H1 (cell line): ENCODE results near the gene PTGDS. TPM values are rescaled to one million over a fixed set of nuclear protein-coding genes. Genes with fewer than 3 reads are reported as not detected.

ENCODE experiments used
- CTCF ChIA-PET: fragments of 300-600 bp; sonication (Branson Sonifier 250); formaldehyde crosslinking; loops from one replicate; lab custom pipeline; 2021; ENCODE audit not compliant: partially characterized antibody; lab: Charles Lee
- POLR2A ChIA-PET: fragments of 300-600 bp; sonication (Branson Sonifier 250); formaldehyde crosslinking; loops from one replicate; lab custom pipeline; 2021; ENCODE audit warnings: inconsistent platforms; ENCODE audit not compliant: partially characterized antibody; lab: Charles Lee
- DNase-seq, 2 experiments: peaks; one replicate each; pipeline versions ENCODE4 v3.0.0 to v3.0.0-alpha.2; 2010 to 2022; ENCODE audit warnings: low spot score in 2 of 2, low read depth in 1 of 2, mixed read lengths in 1 of 2
- FAIRE-seq: peaks from 2 replicates; lab custom pipeline; 2011; peaks lifted over from hg19 to GRCh38; lab: Jason Lieb, UNC
- H2AFZ ChIP-seq: 2 replicates; pipeline ENCODE4 v1.8.1; 2012; ENCODE audit warnings: low read length, inconsistent platforms
- H2AK5ac ChIP-seq: 2 replicates; pipeline ENCODE4 v1.6.1; 2013; ENCODE audit warnings: low read depth, low read length
- H2BK120ac ChIP-seq: replicated peaks from 2 replicates; pipeline ENCODE3; 2013; ENCODE audit warnings: low read depth, low read length, inconsistent platforms
- H2BK12ac ChIP-seq: 2 replicates; pipeline ENCODE4 v1.6.1; 2013; ENCODE audit warnings: low read depth, low read length
- H2BK15ac ChIP-seq: 2 replicates; pipeline ENCODE4 v1.6.1; 2013; ENCODE audit warnings: low read length
- H2BK20ac ChIP-seq: 2 replicates; pipeline ENCODE4 v1.6.1; 2013; ENCODE audit warnings: low read length
- H2BK5ac ChIP-seq: 2 replicates; pipeline ENCODE4 v1.6.1; 2013; ENCODE audit warnings: low read depth, low read length
- H3K14ac ChIP-seq: 2 replicates; pipeline ENCODE4 v1.6.1; 2013; ENCODE audit warnings: inconsistent platforms; ENCODE audit not compliant: insufficient read length
- H3K18ac ChIP-seq: 2 replicates; pipeline ENCODE4 v1.6.1; 2013; ENCODE audit warnings: low read length; ENCODE audit errors: extremely low read depth
- H3K23ac ChIP-seq: 2 replicates; pipeline ENCODE4 v1.6.1; 2013; ENCODE audit warnings: inconsistent platforms; ENCODE audit not compliant: insufficient read length
- H3K23me2 ChIP-seq: 2 replicates; pipeline ENCODE4 v1.6.1; 2013; ENCODE audit warnings: low read depth, low read length
- H3K27ac ChIP-seq: 2 replicates; pipeline ENCODE4 v1.6.1; 2011; ENCODE audit warnings: low read depth, low read length, inconsistent platforms
- H3K27me3 ChIP-seq, 4 experiments: replicated peaks in 1 of 4; 1 replicate in 1 of 4; 2 replicates in 3 of 4; pipeline versions ENCODE4 v1.6.1 to v1.8.1; 2011 to 2013; ENCODE audit warnings: low read length in 3 of 4, mild to moderate bottlenecking in 3 of 4, inconsistent platforms in 2 of 4, mixed read lengths in 2 of 4, moderate library complexity in 1 of 4; ENCODE audit not compliant: control insufficient read depth in 3 of 4, insufficient read depth in 3 of 4; ENCODE audit errors: extremely low read depth in 1 of 4
- H3K36me3 ChIP-seq, 4 experiments: 2 replicates each; pipeline versions ENCODE4 v1.6.1 to v1.8.1; 2011 to 2013; ENCODE audit warnings: mild to moderate bottlenecking in 4 of 4, low read length in 3 of 4, moderate library complexity in 2 of 4, control low read depth in 1 of 4, inconsistent platforms in 1 of 4; ENCODE audit not compliant: insufficient read depth in 4 of 4, control insufficient read depth in 2 of 4
- H3K4ac ChIP-seq: replicated peaks from 2 replicates; pipeline ENCODE3; 2013; ENCODE audit warnings: low read length, low read depth, mixed read lengths, inconsistent platforms; ENCODE audit not compliant: insufficient read length
- H3K4me1 ChIP-seq, 4 experiments: replicated peaks in 1 of 4; 1 replicate in 1 of 4; 2 replicates in 3 of 4; pipeline versions ENCODE4 v1.6.1 to v1.8.1; 2011 to 2013; ENCODE audit warnings: low read length in 3 of 4, inconsistent platforms in 2 of 4, mixed read lengths in 1 of 4; ENCODE audit not compliant: insufficient read depth in 4 of 4, control insufficient read depth in 3 of 4
- H3K4me2 ChIP-seq, 2 experiments: 2 replicates each; pipeline versions ENCODE4 v1.6.1 to v1.8.1; 2011 to 2013; ENCODE audit warnings: low read depth in 2 of 2, low read length in 2 of 2, control low read depth in 1 of 2, inconsistent platforms in 1 of 2, mild to moderate bottlenecking in 1 of 2; ENCODE audit not compliant: insufficient read depth in 1 of 2
- H3K4me3 ChIP-seq, 4 experiments: fragments of 200-600, 300-600 bp in 1 of 4; sonication (generic), shearing (Covaris generic), sonication (Bioruptor Twin) in 1 of 4; 2 replicates each; pipeline versions ENCODE4 v1.5.1 to v1.8.1; 2011 to 2016; ENCODE audit warnings: low read length in 4 of 4, low read depth in 3 of 4, control low read depth in 2 of 4, inconsistent platforms in 2 of 4, mild to moderate bottlenecking in 2 of 4, mixed read lengths in 1 of 4, moderate library complexity in 1 of 4; ENCODE audit not compliant: insufficient read depth in 2 of 4; ENCODE audit errors: extremely low read depth in 1 of 4
- H3K56ac ChIP-seq: replicated peaks from 2 replicates; pipeline ENCODE3; 2013; ENCODE audit warnings: low read depth, mild to moderate bottlenecking, mixed read lengths, low read length, inconsistent platforms; ENCODE audit not compliant: insufficient read length
- H3K79me1 ChIP-seq: 2 replicates; pipeline ENCODE4 v1.6.1; 2013; ENCODE audit warnings: low read depth, low read length, control low read depth
- H3K79me2 ChIP-seq, 2 experiments: 2 replicates each; pipeline versions ENCODE4 v1.6.1 to v1.8.1; 2012 to 2013; ENCODE audit warnings: low read length in 2 of 2, mild to moderate bottlenecking in 2 of 2, inconsistent platforms in 1 of 2; ENCODE audit not compliant: insufficient read depth in 2 of 2, control insufficient read depth in 1 of 2
- H3K9ac ChIP-seq, 4 experiments: replicated peaks in 1 of 4; 1 replicate in 1 of 4; 2 replicates in 3 of 4; pipeline versions ENCODE4 v1.6.1 to v1.8.1; 2011 to 2013; ENCODE audit warnings: low read depth in 3 of 4, low read length in 3 of 4, control low read depth in 2 of 4, mild to moderate bottlenecking in 2 of 4, moderate library complexity in 2 of 4, inconsistent platforms in 1 of 4; ENCODE audit errors: extremely low read depth in 1 of 4
- H3K9me3 ChIP-seq, 2 experiments: 2 replicates each; pipeline versions ENCODE4 v1.6.1 to v1.8.1; 2012 to 2013; ENCODE audit warnings: mild to moderate bottlenecking in 2 of 2, moderate library complexity in 2 of 2, control low read depth in 1 of 2, inconsistent platforms in 1 of 2, low read depth in 1 of 2, low read length in 1 of 2, mixed read lengths in 1 of 2; ENCODE audit not compliant: insufficient read depth in 2 of 2
- H4K20me1 ChIP-seq, 2 experiments: replicated peaks in 1 of 2; 2 replicates each; pipeline versions ENCODE3 to v1.8.1; 2011 to 2013; ENCODE audit warnings: inconsistent platforms in 2 of 2, low read length in 2 of 2, mild to moderate bottlenecking in 1 of 2; ENCODE audit not compliant: insufficient read depth in 2 of 2, control insufficient read depth in 1 of 2
- H4K5ac ChIP-seq: 2 replicates; pipeline ENCODE4 v1.6.1; 2013; ENCODE audit warnings: low read length, low read depth, mixed read lengths, inconsistent platforms; ENCODE audit not compliant: insufficient read length
- H4K8ac ChIP-seq: 2 replicates; pipeline ENCODE4 v1.8.0; 2013; ENCODE audit warnings: mild to moderate bottlenecking, moderate library complexity, low read length, inconsistent platforms; ENCODE audit not compliant: insufficient read depth; ENCODE audit errors: extremely low read depth
- H4K91ac ChIP-seq: replicated peaks from 2 replicates; pipeline ENCODE3; 2013; ENCODE audit warnings: low read length, mixed read lengths, inconsistent platforms; ENCODE audit not compliant: insufficient read length
- ASH2L ChIP-seq: fragments of 200-600, 300-600 bp; sonication (generic); IDR thresholded peaks from one replicate; pipeline ENCODE4 v1.7.1; 2017; ENCODE audit warnings: low read length
- BACH1 ChIP-seq: IDR thresholded peaks from 2 replicates; pipeline ENCODE4 v1.6.1; 2012; ENCODE audit warnings: low read length, improper control_type of control experiment
- BRCA1 ChIP-seq: IDR thresholded peaks from 2 replicates; pipeline ENCODE4 v1.6.1; 2012; ENCODE audit warnings: low read depth, low read length, improper control_type of control experiment
- CBX8 ChIP-seq: fragments of 300-800, 300-1000 bp; sonication (generic); IDR thresholded peaks from 2 replicates; pipeline ENCODE4 v1.7.1; 2016; ENCODE audit warnings: low read depth, low read length, borderline replicate concordance
- CTBP2 ChIP-seq: IDR thresholded peaks from 2 replicates; pipeline ENCODE4 v1.7.0; 2011; ENCODE audit warnings: borderline replicate concordance, mild to moderate bottlenecking, moderate library complexity, mixed read lengths, low read length; ENCODE audit not compliant: insufficient read depth, insufficient read length
- JUN ChIP-seq: IDR thresholded peaks from 2 replicates; pipeline ENCODE4 v1.6.1; 2011; ENCODE audit warnings: low read depth, mild to moderate bottlenecking, improper control_type of control experiment, low read length
- JUND ChIP-seq: IDR thresholded peaks from 2 replicates; pipeline ENCODE4 v1.6.1; 2011; ENCODE audit warnings: mild to moderate bottlenecking, improper control_type of control experiment, low read length
- KDM1A ChIP-seq: fragments of 200-600, 300-600 bp; sonication (generic); IDR thresholded peaks from 2 replicates; pipeline ENCODE4 v1.7.1; 2016; ENCODE audit warnings: mild to moderate bottlenecking, low read length, borderline replicate concordance
- RXRA ChIP-seq: IDR thresholded peaks from 2 replicates; pipeline ENCODE4 v1.6.1; 2011; ENCODE audit warnings: low read depth, mild to moderate bottlenecking, low read length, moderate library complexity; ENCODE audit not compliant: insufficient read depth
- SAP30 ChIP-seq: fragments of 300-600 bp; sonication (generic); IDR thresholded peaks from 2 replicates; pipeline ENCODE4 v1.7.1; 2012; ENCODE audit warnings: low read length, moderate library complexity, mild to moderate bottlenecking, inconsistent platforms; ENCODE audit not compliant: insufficient read depth, insufficient replicate concordance
- SIRT6 ChIP-seq: IDR thresholded peaks from one replicate; pipeline ENCODE4 v1.7.1; 2012; ENCODE audit warnings: low read length, inconsistent platforms
- SIX5 ChIP-seq: IDR thresholded peaks from 2 replicates; pipeline ENCODE4 v1.6.1; 2011; ENCODE audit warnings: mild to moderate bottlenecking, low read depth, low read length
- TBP ChIP-seq: IDR thresholded peaks from 2 replicates; pipeline ENCODE4 v1.6.1; 2011; ENCODE audit warnings: low read depth, low read length, improper control_type of control experiment
- WGBS, 2 experiments: shearing (Covaris generic) in 1 of 2; methylation state at CpG; one replicate each; pipeline versions ENCODE4 v1.1.6 to v1.1.7; 2013 to 2015; ENCODE audit warnings: low lambda C conversion rate in 2 of 2, mixed read lengths in 2 of 2, inconsistent platforms in 1 of 2, low coverage in 1 of 2, missing lambda C conversion rate in 1 of 2; ENCODE audit not compliant: insufficient replicate concordance in 2 of 2, insufficient coverage in 1 of 2, insufficient read length in 1 of 2; ENCODE audit errors: extremely low coverage in 1 of 2, missing lambda C conversion rate in 1 of 2; 5-methylcytosine and 5-hydroxymethylcytosine counted together
- polyA plus RNA-seq, 7 experiments: library from polyadenylated mRNA; depleted of rRNA in 3 of 7; stranded (reverse) in 5 of 7; unstranded in 2 of 7; fragments of >200 nt in 5 of 7; fragments of 200-250 nt in 2 of 7; gene quantifications; 1 replicate in 5 of 7; 2 replicates in 1 of 7; 4 replicates in 1 of 7; pipeline versions ENCODE4 v1.2.1 to v1.2.3, GENCODE V29; 2011 to 2013; ENCODE audit warnings: missing spikeins in 2 of 7, mixed read lengths in 2 of 7
- total RNA-seq: library from RNA; stranded (reverse); fragmentation: NEBNext Ultra II Directional; extraction: Animal tissue kit (Norgen Biotek cat#: 25700); gene quantifications from 2 replicates; pipeline ENCODE4 v1.2.1, GENCODE V29; 2021

PTGDS gene
- total and polyA plus RNA-seq, 2 of the 8 experiments (the other 6 are each of a cell fraction or from before 2014, with no cell fraction given): 1.7 to 2.3 TPM

- Histone ChIP-seq H4K8ac (no peak overlapping the region), H2BK12ac (no peak overlapping the region), H3K79me2 (no peaks in the 10 kb centered on the region; a peak in 1 of 4 replicates), H2AFZ (no peak overlapping the region), H2BK5ac (no peak overlapping the region), H3K4me3 (no peak overlapping the region), H3K27ac (no peak overlapping the region), H3K56ac (no peak overlapping the region), H3K23me2 (no peaks in the 10 kb centered on the region), H3K4ac (no peak overlapping the region), H3K27me3 (no peaks in the 10 kb centered on the region), H3K36me3 (peaks cover 10 to 21% (median 11%) of the 10 kb centered on the region in 4 experiments; a peak in 7 of 8 replicates), H4K5ac (no peak overlapping the region), H3K79me1 (no peaks in the 10 kb centered on the region; the same call in none of the 2 replicates), H3K4me1 (peaks cover 0 to 6% (median 0%) of the 10 kb centered on the region in 4 experiments; a peak in 2 of 7 replicates), H3K4me2 (no peak overlapping the region), H2AK5ac (no peak overlapping the region), H2BK120ac (no peak overlapping the region), H3K9ac (no peak overlapping the region), H3K9me3 (no peaks in the 10 kb centered on the region; a peak in 1 of 4 replicates), H4K91ac (no peak overlapping the region), H3K18ac (no peak overlapping the region), H3K23ac (no peak overlapping the region), H2BK15ac (no peak overlapping the region), H4K20me1 (peaks cover 2 to 22% of the 10 kb centered on the region in 2 experiments), H2BK20ac (no peak overlapping the region), H3K14ac (no peak overlapping the region)
- POLR2A ChIA-PET: interaction anchor here (1.2 to 2.1 kb wide), 2 partner anchors 29 to 48 kb away, joined by 3 to 4 read pairs; no protein-coding TSS in a partner anchor
- no peak for FAIRE-seq
- no peak for DNase-seq
- CTCF ChIA-PET: interaction anchor here (0.6 to 2.2 kb wide), 7 partner anchors 10 to 957 kb away, joined by 3 to 6 read pairs (median 4); no protein-coding TSS in a partner anchor
- 95% methylated on average over 8 of the region's 8 CpGs; no CpG with 5 or more reads in 1 of the 2 experiments for WGBS, 2 experiments
- no peak for TF ChIP-seq BACH1
- TF ChIP-seq CTBP2: no peak
- no peak for TF ChIP-seq CBX8
- TF ChIP-seq SAP30: no peak
- TF ChIP-seq JUN: no peak
- no peak for TF ChIP-seq SIX5
- no peak for TF ChIP-seq BRCA1
- TF ChIP-seq JUND: no peak
- TF ChIP-seq ASH2L: no peak
- TF ChIP-seq RXRA: no peak
- no peak for TF ChIP-seq SIRT6
- no peak for TF ChIP-seq KDM1A
- no peak for TF ChIP-seq TBP
Observed at GRCh38 chr9:136936645-136937170, 40.6 kb upstream of the PTGDS start.
